Osteocyte (in vitro differentiated cells): ENCODE data around the gene PRPSAP2. TPM values are rescaled to one million over a fixed set of nuclear protein-coding genes. Genes with fewer than 3 reads are reported as not detected.

Experiments
- DNase-seq: peaks from one replicate; pipeline ENCODE4 v3.0.0; 2021; ENCODE audit warnings: mixed read lengths; ENCODE audit not compliant: unreplicated experiment; ENCODE audit errors: extremely low spot score
- H3K27ac Mint-ChIP-seq: one replicate; pipeline ENCODE4 v1.8.0; 2021; ENCODE audit warnings: mild to moderate bottlenecking, mixed read lengths; ENCODE audit not compliant: unreplicated experiment
- H3K27me3 Mint-ChIP-seq: one replicate; pipeline ENCODE4 v1.8.0; 2021; ENCODE audit warnings: mixed read lengths; ENCODE audit not compliant: unreplicated experiment
- H3K36me3 Mint-ChIP-seq: one replicate; pipeline ENCODE4 v1.8.0; 2021; ENCODE audit warnings: mixed read lengths; ENCODE audit not compliant: unreplicated experiment
- H3K4me1 Mint-ChIP-seq: one replicate; pipeline ENCODE4 v1.8.0; 2021; ENCODE audit warnings: mixed read lengths; ENCODE audit not compliant: unreplicated experiment
- H3K4me3 Mint-ChIP-seq: one replicate; pipeline ENCODE4 v1.8.0; 2021; ENCODE audit warnings: mild to moderate bottlenecking, moderate library complexity, mixed read lengths; ENCODE audit not compliant: unreplicated experiment
- H3K9me3 Mint-ChIP-seq: one replicate; pipeline ENCODE4 v1.8.0; 2021; ENCODE audit warnings: mixed read lengths; ENCODE audit not compliant: unreplicated experiment
- CTCF ChIP-seq: fragments of 200-600 bp; sonication (generic); IDR thresholded peaks from 2 replicates; pipeline ENCODE4 v1.5.0; 2021; ENCODE audit warnings: antibody characterized with exemption, mild to moderate bottlenecking, moderate library complexity
- total RNA-seq: library from RNA; stranded (reverse); gene quantifications from 2 replicates; pipeline ENCODE4 v1.2.1, GENCODE V29; 2021

The PRPSAP2 gene
- total RNA-seq, 1 donor from 2014 or later, result 25.7 TPM

GRCh38 chr17:18961634-18962493 lies 103.9 kb downstream of the PRPSAP2 start:
- no peak for TF ChIP-seq CTCF
- Mint-ChIP-seq H3K9me3 (no peaks in the 10 kb centered on the region), H3K27me3 (no peaks in the 10 kb centered on the region), H3K4me3 (no peak overlapping the region), H3K4me1 (peaks cover 10% of the 10 kb centered on the region), H3K27ac (no peak overlapping the region), H3K36me3 (no peaks in the 10 kb centered on the region)
- DNase-seq, result no peak

- no peak for DNase-seq
- H3K27me3 Mint-ChIP-seq, result no peaks in the 10 kb centered on the region
- H3K4me1 Mint-ChIP-seq, result peaks cover 16% of the 10 kb centered on the region
- no peaks in the 10 kb centered on the region for H3K9me3 Mint-ChIP-seq
- TF ChIP-seq CTCF, result no peak
- H3K36me3 Mint-ChIP-seq, result no peaks in the 10 kb centered on the region
- H3K27ac Mint-ChIP-seq, result no peak overlapping the region
- no peak overlapping the region for H3K4me3 Mint-ChIP-seq
Measured at GRCh38 chr17:18962494-18962815, 104.5 kb downstream of the PRPSAP2 start.

GRCh38 chr17:18963126-18964017 lies 105.4 kb downstream of the PRPSAP2 start:
- H3K27me3 Mint-ChIP-seq, result no peaks in the 10 kb centered on the region
- no peaks in the 10 kb centered on the region for H3K36me3 Mint-ChIP-seq
- no peak overlapping the region for H3K27ac Mint-ChIP-seq
- no peak overlapping the region for H3K4me3 Mint-ChIP-seq
- no peak for TF ChIP-seq CTCF
- H3K9me3 Mint-ChIP-seq, result no peaks in the 10 kb centered on the region
- DNase-seq, result no peak
- H3K4me1 Mint-ChIP-seq, result peaks cover 20% of the 10 kb centered on the region

GRCh38 chr17:18964018-18964351 lies 106.1 kb downstream of the PRPSAP2 start:
- no peaks in the 10 kb centered on the region for H3K36me3 Mint-ChIP-seq
- no peak for TF ChIP-seq CTCF
- no peak overlapping the region for H3K4me3 Mint-ChIP-seq
- no peak for DNase-seq
- no peaks in the 10 kb centered on the region for H3K9me3 Mint-ChIP-seq
- H3K4me1 Mint-ChIP-seq, result peaks cover 20% of the 10 kb centered on the region
- H3K27ac Mint-ChIP-seq, result no peak overlapping the region
- H3K27me3 Mint-ChIP-seq, result no peaks in the 10 kb centered on the region

GRCh38 chr17:18964550-18964949 lies 106.6 kb downstream of the PRPSAP2 start:
- DNase-seq, result no peak
- no peak overlapping the region for H3K27ac Mint-ChIP-seq
- H3K4me3 Mint-ChIP-seq, result no peak overlapping the region
- no peaks in the 10 kb centered on the region for H3K9me3 Mint-ChIP-seq
- no peaks in the 10 kb centered on the region for H3K27me3 Mint-ChIP-seq
- peaks cover 24% of the 10 kb centered on the region for H3K4me1 Mint-ChIP-seq
- no peak for TF ChIP-seq CTCF
- H3K36me3 Mint-ChIP-seq, result no peaks in the 10 kb centered on the region
